BE2C (cell line): ENCODE measurements around the gene FLII.
A peak's percentile ranks its signal among the peaks of the same experiment; 100 is the strongest.

Experiments used
- DNase-seq: peaks from one replicate; pipeline ENCODE4 v3.0.0-alpha.2; 2020
- H3K27me3 ChIP-seq: fragments of 250-450 bp; sonication (Bioruptor Pico); 2 replicates; pipeline ENCODE4 v1.5.1; 2020; ENCODE audit warnings: mild to moderate bottlenecking
- H3K36me3 ChIP-seq: fragments of 250-450 bp; sonication (Bioruptor Pico); 2 replicates; pipeline ENCODE4 v1.5.1; 2020; ENCODE audit warnings: mild to moderate bottlenecking
- H3K4me1 ChIP-seq: fragments of 250-450 bp; sonication (Bioruptor Pico); 2 replicates; pipeline ENCODE4 v1.5.1; 2020
- H3K4me3 ChIP-seq: 2 replicates; pipeline ENCODE4 v1.5.1; 2011; ENCODE audit warnings: low read depth, low read length
- H3K9me3 ChIP-seq: fragments of 250-450 bp; sonication (Bioruptor Pico); 2 replicates; pipeline ENCODE4 v1.5.1; 2020
- TF ChIP-seq, protein P1 (sequence below): IDR thresholded peaks from 2 replicates; pipeline ENCODE4 v1.5.1; 2012; ENCODE audit warnings: mild to moderate bottlenecking, low read depth, low read length

The FLII gene

DNA sequence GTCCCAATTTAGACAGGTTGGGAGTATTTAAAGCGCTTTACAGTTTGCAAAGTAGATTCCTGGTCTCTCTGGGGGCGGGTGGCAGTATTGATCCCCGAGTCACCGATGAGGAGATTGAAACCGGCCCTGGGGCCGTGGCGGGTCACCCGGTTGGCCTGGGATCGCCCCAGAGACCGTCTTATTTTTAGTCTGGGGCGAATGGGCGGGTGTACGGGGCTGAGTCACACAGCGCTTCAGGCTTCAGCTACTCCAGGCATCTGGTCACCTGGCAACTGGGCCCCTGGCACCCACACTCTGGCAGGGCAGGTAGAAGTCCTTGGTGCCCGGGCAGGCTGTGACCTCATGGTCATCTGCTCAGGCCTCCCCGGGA lies 2.6 kb upstream of the FLII start:
- TF ChIP-seq, protein P1, sequence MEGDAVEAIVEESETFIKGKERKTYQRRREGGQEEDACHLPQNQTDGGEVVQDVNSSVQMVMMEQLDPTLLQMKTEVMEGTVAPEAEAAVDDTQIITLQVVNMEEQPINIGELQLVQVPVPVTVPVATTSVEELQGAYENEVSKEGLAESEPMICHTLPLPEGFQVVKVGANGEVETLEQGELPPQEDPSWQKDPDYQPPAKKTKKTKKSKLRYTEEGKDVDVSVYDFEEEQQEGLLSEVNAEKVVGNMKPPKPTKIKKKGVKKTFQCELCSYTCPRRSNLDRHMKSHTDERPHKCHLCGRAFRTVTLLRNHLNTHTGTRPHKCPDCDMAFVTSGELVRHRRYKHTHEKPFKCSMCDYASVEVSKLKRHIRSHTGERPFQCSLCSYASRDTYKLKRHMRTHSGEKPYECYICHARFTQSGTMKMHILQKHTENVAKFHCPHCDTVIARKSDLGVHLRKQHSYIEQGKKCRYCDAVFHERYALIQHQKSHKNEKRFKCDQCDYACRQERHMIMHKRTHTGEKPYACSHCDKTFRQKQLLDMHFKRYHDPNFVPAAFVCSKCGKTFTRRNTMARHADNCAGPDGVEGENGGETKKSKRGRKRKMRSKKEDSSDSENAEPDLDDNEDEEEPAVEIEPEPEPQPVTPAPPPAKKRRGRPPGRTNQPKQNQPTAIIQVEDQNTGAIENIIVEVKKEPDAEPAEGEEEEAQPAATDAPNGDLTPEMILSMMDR, result no peak
- no peak for DNase-seq
- H3K4me1 ChIP-seq, result no peaks in the 10 kb centered on the region; the same call in 1 of the 2 replicates

DNA sequence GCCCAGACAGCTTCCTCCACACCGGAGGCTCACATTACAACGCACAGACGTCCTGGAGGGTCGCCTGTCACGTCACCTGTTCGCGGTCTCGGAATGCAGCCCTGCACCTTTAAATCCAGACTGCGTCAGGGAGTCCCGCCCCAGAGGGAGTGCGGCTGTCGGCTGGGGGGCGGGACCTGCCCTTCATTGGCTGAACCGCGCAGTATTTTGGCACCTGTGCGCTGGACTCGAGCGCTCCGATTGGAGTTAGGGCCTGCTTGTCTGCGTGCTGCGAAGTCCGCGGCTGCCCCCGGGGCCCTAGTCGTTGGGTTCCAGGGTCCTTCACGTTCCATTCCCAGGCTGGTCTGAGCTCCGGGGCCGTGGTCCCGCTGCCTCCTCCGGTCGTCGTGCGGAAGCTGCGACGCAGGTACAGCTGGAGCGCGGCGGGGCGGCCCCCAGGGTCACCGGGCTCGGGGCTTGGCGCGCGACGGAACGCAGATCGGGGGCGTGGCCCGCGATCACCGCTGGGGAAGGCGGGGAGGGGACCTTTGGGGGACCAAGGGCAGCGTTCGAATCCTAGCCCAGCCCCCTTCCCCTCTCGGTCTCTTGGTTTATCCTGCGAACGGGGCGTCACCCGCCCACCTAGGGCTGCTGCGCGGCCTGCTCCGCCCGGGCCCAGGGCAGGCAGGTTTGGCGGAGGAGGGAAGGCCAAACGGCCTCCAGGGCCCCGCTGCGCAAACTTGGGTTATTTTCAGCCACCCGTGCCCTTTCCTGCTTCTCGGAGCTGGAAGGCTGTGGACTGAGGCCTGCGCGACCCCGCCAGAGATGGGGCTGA lies 2.0 kb upstream of the FLII start, which contains the start of gene MIEF2:
Gene MIEF2, plus strand, starts transcription at position 331 of the 814 bp plus-strand sequence. CDS start 2,059 bp downstream, outside the sequence.
- Histone ChIP-seq H3K36me3 (no peaks in the 10 kb centered on the region), H3K4me1 (no peaks in the 10 kb centered on the region; the same call in 1 of the 2 replicates), H3K4me3 (peak within 1 kb of the TSS; percentile 68), H3K27me3 (no peaks in the 10 kb centered on the region), H3K9me3 (no peaks in the 10 kb centered on the region)
- TF ChIP-seq, protein P1, result no peak
- DNase-seq, result peak; percentile 87

More for the DNA sequence above, 2.6 kb upstream of the FLII start:
- Histone ChIP-seq H3K9me3 (no peaks in the 10 kb centered on the region), H3K27me3 (no peaks in the 10 kb centered on the region), H3K4me3 (peak overlapping the region; percentile 68), H3K36me3 (no peaks in the 10 kb centered on the region)

DNA sequence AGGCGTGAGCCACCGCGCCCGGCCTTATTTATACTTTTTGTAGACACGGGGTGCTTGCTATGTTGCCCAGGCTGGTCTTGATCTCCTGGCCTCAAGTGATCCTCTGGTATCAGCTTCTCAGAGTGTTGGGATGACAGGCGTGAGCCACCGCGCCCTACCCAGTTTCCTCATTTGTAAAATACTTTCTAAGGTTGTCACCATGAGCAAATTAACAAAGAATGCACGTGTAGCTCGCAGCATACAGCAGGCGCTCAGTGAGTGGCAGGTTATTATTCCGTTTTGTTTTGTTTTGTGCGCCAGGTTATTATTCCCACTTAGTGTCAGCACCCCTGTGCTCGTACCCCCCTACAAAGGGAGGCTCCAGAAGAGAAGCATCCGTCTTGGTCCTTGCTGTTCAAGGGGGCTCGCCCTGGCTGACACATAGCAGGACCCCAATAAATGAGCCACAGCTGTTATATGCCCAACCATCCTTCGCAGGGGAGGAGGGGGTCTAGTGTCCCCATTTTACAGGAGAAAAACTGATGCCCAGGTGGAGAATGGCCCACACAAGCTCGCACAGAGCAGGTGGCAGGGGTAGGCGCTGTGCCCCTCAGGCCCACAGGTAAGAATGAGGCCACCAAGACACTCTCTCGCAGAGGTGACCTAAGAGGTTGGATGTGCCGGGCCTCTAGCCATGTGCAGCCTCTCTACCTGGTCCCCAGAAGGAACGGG lies 1.2 kb upstream of the FLII start:
- Histone ChIP-seq H3K4me1 (no peaks in the 10 kb centered on the region; the same call in 1 of the 2 replicates), H3K9me3 (no peaks in the 10 kb centered on the region), H3K27me3 (no peaks in the 10 kb centered on the region), H3K4me3 (peak overlapping the region; percentile 68), H3K36me3 (no peaks in the 10 kb centered on the region)
- no peak for DNase-seq
- TF ChIP-seq, protein P1, result no peak

DNA sequence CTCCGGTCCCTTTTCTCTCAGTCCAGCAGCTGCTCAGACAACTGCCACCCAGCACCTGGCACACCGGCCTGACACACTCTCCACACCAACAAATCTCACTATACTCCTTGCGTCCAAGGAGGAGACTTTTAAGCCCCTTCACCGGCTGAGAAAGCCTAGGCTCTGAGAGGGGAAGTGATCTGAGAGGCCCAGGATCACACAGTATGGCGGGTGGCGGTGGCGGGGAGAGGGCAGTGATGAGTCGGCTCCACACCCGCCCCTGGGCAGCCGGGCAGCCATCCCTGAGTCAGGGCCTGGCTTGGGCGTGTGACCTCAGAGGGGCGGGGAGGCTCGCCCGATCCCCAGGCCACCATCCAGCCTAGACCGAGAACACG lies 569 bp downstream of the FLII start:
- TF ChIP-seq, protein P1, result no peak
- no peaks in the 10 kb centered on the region for H3K36me3 ChIP-seq
- peak overlapping the region; percentile 70 for H3K4me3 ChIP-seq
- DNase-seq, result peak; percentile 41
- H3K9me3 ChIP-seq, result no peaks in the 10 kb centered on the region
- no peaks in the 10 kb centered on the region for H3K27me3 ChIP-seq
- H3K4me1 ChIP-seq, result no peaks in the 10 kb centered on the region; the same call in 1 of the 2 replicates

DNA sequence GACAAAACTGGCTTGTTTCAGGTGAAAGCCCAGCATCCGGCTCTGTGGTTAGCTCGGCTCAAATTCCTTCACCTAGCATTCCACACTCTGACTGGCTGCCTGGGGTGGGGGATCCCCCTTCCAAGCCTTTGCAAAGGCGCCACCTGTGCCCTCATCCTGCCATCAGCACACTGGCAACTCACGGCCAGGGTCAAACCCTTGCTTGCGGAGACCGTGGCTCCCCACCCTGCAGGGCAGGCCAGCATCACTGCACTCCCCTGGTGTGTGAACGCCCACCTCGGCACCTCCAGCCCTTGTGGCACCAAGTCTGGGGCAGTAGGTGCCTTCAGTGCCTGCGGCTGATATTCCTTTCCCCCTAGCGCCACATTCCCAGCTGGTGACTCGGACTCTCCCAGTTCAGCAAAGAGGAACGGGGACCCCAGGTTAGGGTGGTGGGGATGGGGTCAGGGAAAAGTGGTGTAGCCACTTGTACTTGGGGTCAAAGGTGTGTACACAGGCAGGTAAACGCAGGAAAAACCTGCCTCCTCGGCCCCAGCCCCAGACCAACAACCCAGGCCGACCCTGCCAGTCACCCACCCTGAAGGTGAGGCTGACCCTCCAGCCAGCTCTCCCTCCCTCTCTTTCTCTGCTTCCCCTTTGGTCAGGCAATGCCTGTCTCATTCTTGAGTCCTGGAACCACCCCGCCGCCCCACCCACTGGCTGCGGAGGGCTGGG lies 1.1 kb downstream of the FLII start:
- H3K9me3 ChIP-seq, result no peaks in the 10 kb centered on the region
- DNase-seq, result peak; percentile 20
- H3K36me3 ChIP-seq, result no peaks in the 10 kb centered on the region
- H3K4me3 ChIP-seq, result peak overlapping the region; percentile 70
- H3K4me1 ChIP-seq, result no peaks in the 10 kb centered on the region; the same call in 1 of the 2 replicates
- H3K27me3 ChIP-seq, result no peaks in the 10 kb centered on the region
- TF ChIP-seq, protein P1, result no peak
